Activated naive CD8-positive, alpha-beta T cell treated with anti-CD3 and anti-CD28 coated beads, Interleukin-2, amount 50 U/mL, for 24 hours (primary cell): Measurements from ENCODE around the gene RBM26.

Experiments used
- ATAC-seq: fragments of 150-1000 bp; cut with Tn5 transposase; one replicate; pipeline ENCODE4 v1.10.0; 2021
- DNase-seq: peaks from one replicate; pipeline ENCODE4 v3.0.0; 2021
- H3K27ac Mint-ChIP-seq: one replicate; pipeline ENCODE4 v1.8.0; 2021; ENCODE audit warnings: mild to moderate bottlenecking, mixed read lengths
- H3K27me3 Mint-ChIP-seq: one replicate; pipeline ENCODE4 v1.8.0; 2021; ENCODE audit warnings: mixed read lengths
- H3K36me3 Mint-ChIP-seq: one replicate; pipeline ENCODE4 v1.8.0; 2021; ENCODE audit warnings: low read depth, mixed read lengths
- H3K4me1 Mint-ChIP-seq: one replicate; pipeline ENCODE4 v1.8.0; 2021; ENCODE audit warnings: mixed read lengths
- H3K4me3 Mint-ChIP-seq: one replicate; pipeline ENCODE4 v1.8.0; 2021; ENCODE audit warnings: mild to moderate bottlenecking, moderate library complexity, mixed read lengths
- H3K9me3 Mint-ChIP-seq: one replicate; pipeline ENCODE4 v1.8.0; 2021; ENCODE audit warnings: mixed read lengths

Gene RBM26

GRCh38 chr13:79270859-79271258, 135.2 kb downstream of the RBM26 start:
- H3K27ac Mint-ChIP-seq, result no peak overlapping the region
- H3K4me3 Mint-ChIP-seq, result no peak overlapping the region
- no peaks in the 10 kb centered on the region for H3K36me3 Mint-ChIP-seq
- ATAC-seq, result no peak
- no peak for DNase-seq
- H3K27me3 Mint-ChIP-seq, result peaks cover 16% of the 10 kb centered on the region
- no peaks in the 10 kb centered on the region for H3K4me1 Mint-ChIP-seq
- H3K9me3 Mint-ChIP-seq, result no peaks in the 10 kb centered on the region
